ENCODE measurements around the gene TRPM2.

TRPM2 gene

GRCh38 chr21:44489962-44490361 lies 136.5 kb downstream of the TRPM2 start:
- DNase-seq, result no peak

- no peak for DNase-seq
These were observed 137.0 kb downstream of the TRPM2 start for GRCh38 chr21:44490405-44490804.

- no peak for DNase-seq
These were observed 137.4 kb downstream of the TRPM2 start for GRCh38 chr21:44490816-44491215.

Data from CD4-positive, alpha-beta T cell treated with Interleukin-1 beta for 1 hour (primary cell).